Astrocyte (in vitro differentiated cells and primary cell): ENCODE data around the gene NR1H2. TPM values are rescaled to one million over a fixed set of nuclear protein-coding genes. Genes with fewer than 3 reads are reported as not detected.
A peak's percentile ranks its signal among the peaks of the same experiment; 100 is the strongest.
"Not testable (repeated sequence)": the region's sequence is repeated elsewhere in the genome, so short reads cannot be mapped to it uniquely, and the experiment has no call there.

Source experiments
- DNase-seq: peaks from one replicate; pipeline ENCODE4 v3.0.0-alpha.2; 2010; ENCODE audit warnings: low read depth
- FAIRE-seq: peaks from 2 replicates; lab custom pipeline; 2011; peaks lifted over from hg19 to GRCh38; lab: Jason Lieb, UNC
- H2AFZ ChIP-seq: 2 replicates; pipeline ENCODE4 v1.6.0; 2012; ENCODE audit warnings: low read depth, low read length, inconsistent platforms
- H3K27ac ChIP-seq: 2 replicates; pipeline ENCODE4 v1.5.1; 2011; ENCODE audit warnings: low read depth, low read length, inconsistent platforms
- H3K27me3 ChIP-seq: 2 replicates; pipeline ENCODE4 v1.6.0; 2011; ENCODE audit warnings: low read length, inconsistent platforms; ENCODE audit not compliant: insufficient read depth
- H3K36me3 ChIP-seq: 2 replicates; pipeline ENCODE4 v1.5.1; 2011; ENCODE audit warnings: low read length, inconsistent platforms; ENCODE audit not compliant: insufficient read depth
- H3K4me1 ChIP-seq: 2 replicates; pipeline ENCODE4 v1.5.1; 2011; ENCODE audit warnings: low read length, inconsistent platforms; ENCODE audit not compliant: insufficient read depth
- H3K4me2 ChIP-seq: 2 replicates; pipeline ENCODE4 v1.6.0; 2012; ENCODE audit warnings: low read length, inconsistent platforms
- H3K4me3 ChIP-seq: 2 replicates; pipeline ENCODE4 v1.5.1; 2011; ENCODE audit warnings: low read depth, mild to moderate bottlenecking, low read length, inconsistent platforms; ENCODE audit not compliant: insufficient read depth
- H3K79me2 ChIP-seq: 2 replicates; pipeline ENCODE4 v1.6.0; 2012; ENCODE audit warnings: mild to moderate bottlenecking, low read length, inconsistent platforms; ENCODE audit not compliant: insufficient read depth
- H3K9ac ChIP-seq: 2 replicates; pipeline ENCODE4 v1.6.0; 2012; ENCODE audit warnings: mild to moderate bottlenecking, low read length, inconsistent platforms
- H3K9me3 ChIP-seq: 2 replicates; pipeline ENCODE4 v1.5.1; 2012; ENCODE audit warnings: low read depth, mild to moderate bottlenecking, low read length, inconsistent platforms; ENCODE audit not compliant: insufficient read depth
- H4K20me1 ChIP-seq: 2 replicates; pipeline ENCODE4 v1.6.0; 2012; ENCODE audit warnings: low read length, inconsistent platforms; ENCODE audit not compliant: insufficient read depth
- H3K27ac Mint-ChIP-seq: one replicate; pipeline ENCODE4 v1.8.0; 2021; ENCODE audit warnings: mild to moderate bottlenecking, mixed read lengths; ENCODE audit not compliant: unreplicated experiment
- H3K27me3 Mint-ChIP-seq: one replicate; pipeline ENCODE4 v1.8.0; 2021; ENCODE audit warnings: low read depth, mixed read lengths; ENCODE audit not compliant: unreplicated experiment
- H3K36me3 Mint-ChIP-seq: one replicate; pipeline ENCODE4 v1.8.0; 2021; ENCODE audit warnings: low read depth, mixed read lengths; ENCODE audit not compliant: unreplicated experiment
- H3K4me1 Mint-ChIP-seq: one replicate; pipeline ENCODE4 v1.8.0; 2021; ENCODE audit warnings: low read depth, mixed read lengths; ENCODE audit not compliant: unreplicated experiment
- H3K4me3 Mint-ChIP-seq: one replicate; pipeline ENCODE4 v1.8.0; 2021; ENCODE audit warnings: mild to moderate bottlenecking, moderate library complexity, mixed read lengths; ENCODE audit not compliant: unreplicated experiment
- H3K9me3 Mint-ChIP-seq: one replicate; pipeline ENCODE4 v1.8.0; 2021; ENCODE audit warnings: mild to moderate bottlenecking, mixed read lengths; ENCODE audit not compliant: unreplicated experiment
- EZH2 ChIP-seq: IDR thresholded peaks from 2 replicates; pipeline ENCODE4 v1.6.1; 2012; ENCODE audit warnings: mild to moderate bottlenecking, low read length, inconsistent platforms; ENCODE audit not compliant: insufficient read depth
- total RNA-seq: library from RNA; stranded (reverse); gene quantifications from 2 replicates; pipeline ENCODE4 v1.2.1, GENCODE V29; 2021
- TF ChIP-seq, protein P1 (sequence below): IDR thresholded peaks from 2 replicates; pipeline ENCODE4 v1.5.1; 2011; ENCODE audit warnings: low read depth, mild to moderate bottlenecking, inconsistent platforms, low read length, moderate library complexity; ENCODE audit not compliant: insufficient read depth

Gene NR1H2
- total RNA-seq, 1 donor from 2014 or later = 33.4 TPM

DNA sequence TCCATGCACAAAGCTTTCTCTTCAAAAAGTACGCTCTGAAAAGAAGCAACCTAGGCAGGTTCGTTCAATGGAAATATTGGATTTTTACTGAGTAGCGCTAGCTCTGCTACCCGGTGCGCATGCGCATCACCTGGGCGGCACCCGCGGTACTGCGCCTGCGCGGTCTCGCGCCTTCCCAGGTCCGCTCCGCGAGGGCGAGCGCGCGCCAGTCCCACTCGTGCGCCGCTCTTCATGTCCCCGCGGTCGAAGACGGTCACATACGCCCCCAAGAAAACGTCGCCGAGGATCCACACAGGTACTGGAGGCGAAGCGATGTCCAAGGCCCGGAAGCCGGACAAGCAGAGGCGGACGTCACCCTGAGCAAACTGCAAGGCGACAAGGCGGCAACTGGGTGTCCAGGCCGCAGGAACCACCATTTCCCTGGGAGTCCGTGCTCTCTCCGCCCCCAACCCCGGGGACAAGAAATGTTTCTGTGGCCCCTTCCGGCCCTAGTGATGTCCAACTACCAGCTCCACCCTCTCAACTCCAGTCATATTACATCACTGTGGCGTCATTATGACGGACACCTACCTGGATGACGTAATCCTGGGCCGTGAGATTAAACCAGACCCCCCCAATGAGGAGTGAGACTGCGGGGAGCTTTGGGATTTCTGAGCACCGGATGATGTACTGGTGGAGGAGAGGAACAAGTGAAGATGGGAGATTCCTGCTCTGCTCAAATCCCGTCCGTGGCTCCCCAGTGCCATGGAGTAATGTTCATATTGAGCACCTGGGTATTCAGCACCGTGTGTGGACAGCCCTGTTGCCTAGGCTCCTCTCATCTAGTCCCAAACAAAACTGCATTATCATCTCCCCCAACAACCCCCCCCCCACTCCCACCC lies 42.3 kb upstream of the NR1H2 start:
- H3K4me1 ChIP-seq = peaks cover 8% of the 10 kb centered on the region
- peak overlapping the region; percentile 59 for H3K4me3 ChIP-seq
- no peaks in the 10 kb centered on the region for H3K36me3 ChIP-seq
- DNase-seq (peak; percentile 6), FAIRE-seq (no peak)
- peaks cover 2% of the 10 kb centered on the region for H3K36me3 Mint-ChIP-seq
- peaks cover 21% of the 10 kb centered on the region for H3K9me3 Mint-ChIP-seq
- peak overlapping the region; percentile 97 for H2AFZ ChIP-seq
- H3K27ac Mint-ChIP-seq = no peak overlapping the region
- H3K4me2 ChIP-seq = peak overlapping the region; percentile 81
- no peaks in the 10 kb centered on the region for H3K79me2 ChIP-seq
- H3K4me3 Mint-ChIP-seq = no peak overlapping the region
- no peak overlapping the region for H3K27ac ChIP-seq
- no peaks in the 10 kb centered on the region for H3K27me3 Mint-ChIP-seq
- H4K20me1 ChIP-seq = no peaks in the 10 kb centered on the region
- H3K4me1 Mint-ChIP-seq = no peaks in the 10 kb centered on the region
- H3K9me3 ChIP-seq = peaks cover 3% of the 10 kb centered on the region
- peaks cover 15% of the 10 kb centered on the region for H3K27me3 ChIP-seq
- H3K9ac ChIP-seq = peak overlapping the region; percentile 47
- TF ChIP-seq EZH2 = no peak
- TF ChIP-seq, protein P1, sequence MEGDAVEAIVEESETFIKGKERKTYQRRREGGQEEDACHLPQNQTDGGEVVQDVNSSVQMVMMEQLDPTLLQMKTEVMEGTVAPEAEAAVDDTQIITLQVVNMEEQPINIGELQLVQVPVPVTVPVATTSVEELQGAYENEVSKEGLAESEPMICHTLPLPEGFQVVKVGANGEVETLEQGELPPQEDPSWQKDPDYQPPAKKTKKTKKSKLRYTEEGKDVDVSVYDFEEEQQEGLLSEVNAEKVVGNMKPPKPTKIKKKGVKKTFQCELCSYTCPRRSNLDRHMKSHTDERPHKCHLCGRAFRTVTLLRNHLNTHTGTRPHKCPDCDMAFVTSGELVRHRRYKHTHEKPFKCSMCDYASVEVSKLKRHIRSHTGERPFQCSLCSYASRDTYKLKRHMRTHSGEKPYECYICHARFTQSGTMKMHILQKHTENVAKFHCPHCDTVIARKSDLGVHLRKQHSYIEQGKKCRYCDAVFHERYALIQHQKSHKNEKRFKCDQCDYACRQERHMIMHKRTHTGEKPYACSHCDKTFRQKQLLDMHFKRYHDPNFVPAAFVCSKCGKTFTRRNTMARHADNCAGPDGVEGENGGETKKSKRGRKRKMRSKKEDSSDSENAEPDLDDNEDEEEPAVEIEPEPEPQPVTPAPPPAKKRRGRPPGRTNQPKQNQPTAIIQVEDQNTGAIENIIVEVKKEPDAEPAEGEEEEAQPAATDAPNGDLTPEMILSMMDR = no peak

DNA sequence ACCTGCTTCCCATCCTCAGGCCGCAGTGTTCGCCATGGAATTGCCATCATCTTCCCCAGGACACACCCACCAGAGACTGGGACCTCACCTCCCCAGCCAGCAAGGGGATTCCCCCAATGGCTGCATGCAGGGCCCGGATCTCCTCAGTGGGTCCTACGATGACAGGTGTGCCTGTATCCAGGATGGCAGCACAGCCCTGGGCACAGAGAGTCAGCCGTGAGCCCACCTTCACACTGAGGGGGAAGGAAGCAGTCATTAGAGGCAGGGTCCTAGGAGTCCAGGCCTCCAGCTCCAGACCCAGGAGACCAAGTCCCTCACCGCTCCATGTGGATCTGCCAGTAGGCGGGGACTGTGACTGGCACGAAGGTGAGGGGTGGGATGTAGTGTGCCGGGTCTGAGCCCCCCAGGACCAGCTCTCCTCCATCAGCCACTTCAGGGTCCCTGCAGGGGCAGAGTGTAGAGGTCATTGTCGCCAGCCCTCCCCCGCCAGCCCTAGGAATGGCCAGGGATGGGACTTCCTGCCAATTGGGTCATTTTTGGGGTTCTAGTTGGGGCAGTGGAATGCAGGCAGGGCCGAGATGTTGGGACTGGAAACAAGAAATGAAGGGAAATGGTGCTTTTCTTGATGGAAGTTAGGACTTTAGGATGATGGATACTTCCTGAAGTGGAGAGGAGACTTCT lies 41.4 kb upstream of the NR1H2 start:
- FAIRE-seq = no peak
- Histone ChIP-seq H4K20me1 (no peaks in the 10 kb centered on the region), H3K4me1 (peaks cover 5% of the 10 kb centered on the region), H3K4me3 (no peak overlapping the region), H2AFZ (no peak overlapping the region), H3K27me3 (peaks cover 13% of the 10 kb centered on the region), H3K27ac (no peak overlapping the region), H3K9me3 (peaks cover 7% of the 10 kb centered on the region), H3K4me2 (no peak overlapping the region), H3K36me3 (no peaks in the 10 kb centered on the region), H3K9ac (no peak overlapping the region), H3K79me2 (no peaks in the 10 kb centered on the region)
- peaks cover 14% of the 10 kb centered on the region for H3K9me3 Mint-ChIP-seq
- no peak for TF ChIP-seq EZH2
- TF ChIP-seq, protein P1 = no peak
- no peaks in the 10 kb centered on the region for H3K27me3 Mint-ChIP-seq
- no peak overlapping the region for H3K27ac Mint-ChIP-seq
- peaks cover 2% of the 10 kb centered on the region for H3K36me3 Mint-ChIP-seq
- no peak for DNase-seq
- no peak overlapping the region for H3K4me3 Mint-ChIP-seq
- no peaks in the 10 kb centered on the region for H3K4me1 Mint-ChIP-seq

DNA sequence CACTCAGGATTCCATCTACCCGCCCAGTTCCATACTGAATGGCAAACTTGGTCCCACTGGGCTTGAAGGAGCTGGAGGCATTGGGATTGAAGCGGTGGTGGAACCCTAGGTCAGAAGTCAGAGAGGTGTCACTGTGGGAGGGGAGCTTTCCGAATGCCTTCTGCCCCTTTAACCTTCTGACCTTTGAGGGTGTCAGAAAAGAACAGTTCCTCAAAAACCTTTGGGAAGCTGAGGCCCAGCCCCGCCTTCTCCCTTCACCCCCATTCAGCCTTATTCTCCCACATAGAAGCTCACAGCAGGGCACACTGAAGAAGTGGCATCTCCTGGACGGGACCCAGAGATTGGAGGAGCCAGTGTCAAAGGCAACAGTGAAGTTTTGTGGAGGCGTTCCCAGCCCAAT lies 39.2 kb upstream of the NR1H2 start:
- H4K20me1 ChIP-seq, H3K9me3 ChIP-seq, H3K36me3 Mint-ChIP-seq, H3K9ac ChIP-seq, H3K27me3 Mint-ChIP-seq, DNase-seq, H3K4me3 Mint-ChIP-seq, H3K27me3 ChIP-seq, H3K36me3 ChIP-seq, FAIRE-seq, H3K27ac Mint-ChIP-seq, H2AFZ ChIP-seq, H3K4me3 ChIP-seq, H3K79me2 ChIP-seq, H3K4me1 Mint-ChIP-seq, H3K4me1 ChIP-seq, H3K27ac ChIP-seq, H3K4me2 ChIP-seq: not testable (repeated sequence)
- peaks cover 17% of the 10 kb centered on the region for H3K9me3 Mint-ChIP-seq
